GM23248 (cell line): ENCODE measurements around the gene XRN1.

ENCODE experiments used
- EZH2 ChIP-seq: fragments of 200-600 bp; sonication (generic); IDR thresholded peaks from 2 replicates; pipeline ENCODE4 v1.6.1; 2018; ENCODE audit warnings: antibody characterized with exemption, mild to moderate bottlenecking; ENCODE audit not compliant: insufficient read depth, poor library complexity, severe bottlenecking
- EZH2phosphoT487 ChIP-seq: fragments of 200-600 bp; sonication (generic); IDR thresholded peaks from 2 replicates; pipeline ENCODE4 v1.6.1; 2018; ENCODE audit warnings: antibody characterized with exemption, moderate library complexity, mild to moderate bottlenecking, low read depth; ENCODE audit not compliant: insufficient read depth

GRCh38 chr3:142318331-142318730, 129.5 kb downstream of the XRN1 start:
- TF ChIP-seq EZH2phosphoT487, result no peak
- TF ChIP-seq EZH2, result no peak
